ENCODE measurements around the gene MTR.
"Not testable (repeated sequence)": the region's sequence is repeated elsewhere in the genome, so short reads cannot be mapped to it uniquely, and the experiment has no call there.

Gene MTR

GRCh38 chr1:236868625-236869467, 73.8 kb downstream of the MTR start:
- DNase-seq: peak; percentile 48

GRCh38 chr1:236869911-236870310, 74.8 kb downstream of the MTR start:
- DNase-seq: no peak

GRCh38 chr1:236870721-236871120, 75.6 kb downstream of the MTR start:
- no peak for DNase-seq

DNA sequence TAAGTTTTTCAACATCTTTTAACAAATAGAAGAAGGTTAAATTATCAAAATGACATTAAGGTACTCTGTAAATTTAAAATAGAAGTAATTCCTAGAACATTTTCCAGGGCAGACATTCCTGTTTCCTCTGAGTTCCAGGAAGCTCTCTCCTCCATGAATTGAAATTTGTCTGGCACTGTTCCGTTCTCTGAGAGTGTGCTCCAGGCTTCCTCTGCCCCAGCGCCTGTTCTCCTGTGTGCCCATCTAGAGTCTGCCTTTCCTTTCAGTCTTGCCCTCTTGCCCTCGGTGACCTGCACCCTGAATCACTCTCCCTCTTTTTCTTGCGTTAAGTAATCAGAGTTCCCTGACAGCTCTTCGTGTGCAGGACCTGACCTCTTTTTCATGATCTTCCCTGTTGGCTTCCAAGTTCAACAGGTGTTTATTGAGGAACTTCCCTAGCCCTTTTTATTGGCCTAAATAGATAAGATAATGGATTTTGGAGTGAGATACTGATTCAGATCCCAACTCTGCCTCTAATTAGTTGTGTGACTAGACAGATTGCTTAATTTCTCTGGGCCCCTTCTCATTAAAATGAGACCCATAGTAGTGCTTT, 77.1 kb downstream of the MTR start:
- DNase-seq: no peak

DNA sequence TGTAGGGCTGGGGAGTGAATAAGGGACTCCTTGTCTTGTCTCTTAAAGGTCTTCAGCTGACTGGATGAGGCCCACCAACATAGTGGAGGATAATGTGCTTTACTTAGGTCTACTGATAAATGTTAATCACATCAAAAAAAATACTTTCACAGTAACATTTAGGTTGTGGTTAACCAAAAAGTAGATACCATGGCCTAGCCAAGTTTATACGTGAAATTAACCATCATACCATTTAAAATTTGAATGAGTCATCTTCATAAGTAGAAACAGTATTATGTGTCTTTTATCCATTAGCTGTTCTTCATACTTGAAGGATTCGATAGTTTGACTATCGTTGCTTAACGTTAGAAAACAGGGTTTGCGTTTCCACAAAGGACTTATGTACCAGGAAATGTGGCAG, 80.9 kb downstream of the MTR start:
- DNase-seq: no peak

- no peak for DNase-seq
These were observed 82.6 kb downstream of the MTR start for GRCh38 chr1:236877661-236878060.

DNA sequence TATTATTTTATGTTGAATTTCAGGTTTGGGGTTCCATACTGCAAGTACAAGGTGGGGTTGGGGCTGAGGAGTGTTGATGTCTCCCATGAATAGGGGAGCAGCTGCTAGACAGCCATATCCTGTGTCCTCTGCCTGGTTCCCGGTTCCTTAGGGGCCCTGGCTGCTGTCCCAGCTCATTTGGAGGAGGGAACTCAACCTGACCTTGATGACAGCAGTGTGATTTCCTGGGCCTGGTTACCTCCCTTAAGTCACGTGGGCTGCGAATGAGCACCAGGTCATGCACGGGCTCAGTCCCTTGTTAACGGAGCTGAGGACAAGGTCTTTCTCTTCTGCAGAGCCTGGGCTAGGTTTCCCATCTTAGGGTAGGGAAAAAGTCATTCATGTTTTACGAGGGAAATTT, 85.1 kb downstream of the MTR start:
- no peak for DNase-seq

DNA sequence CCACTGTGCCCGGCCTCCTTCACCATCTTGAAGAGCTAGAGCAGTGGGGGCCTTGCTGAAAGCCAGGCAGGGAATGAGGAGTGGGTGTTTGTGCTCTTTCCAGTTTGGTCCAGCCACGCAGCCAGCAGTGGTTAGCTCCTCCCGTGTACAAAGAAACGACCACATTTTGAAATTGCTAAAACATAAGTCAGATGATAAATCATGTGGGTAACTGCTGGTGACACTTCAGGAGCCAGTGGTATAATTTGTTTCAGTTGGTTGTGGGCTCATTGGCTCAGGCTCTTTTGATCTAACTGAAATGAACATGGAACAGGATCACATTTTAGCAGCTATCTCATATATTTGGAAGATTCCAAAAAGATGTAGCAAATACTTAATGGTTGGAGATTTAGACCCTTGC, 87.6 kb downstream of the MTR start:
- no peak for DNase-seq

GRCh38 chr1:236886199-236886598, 91.1 kb downstream of the MTR start:
- DNase-seq: no peak

DNA sequence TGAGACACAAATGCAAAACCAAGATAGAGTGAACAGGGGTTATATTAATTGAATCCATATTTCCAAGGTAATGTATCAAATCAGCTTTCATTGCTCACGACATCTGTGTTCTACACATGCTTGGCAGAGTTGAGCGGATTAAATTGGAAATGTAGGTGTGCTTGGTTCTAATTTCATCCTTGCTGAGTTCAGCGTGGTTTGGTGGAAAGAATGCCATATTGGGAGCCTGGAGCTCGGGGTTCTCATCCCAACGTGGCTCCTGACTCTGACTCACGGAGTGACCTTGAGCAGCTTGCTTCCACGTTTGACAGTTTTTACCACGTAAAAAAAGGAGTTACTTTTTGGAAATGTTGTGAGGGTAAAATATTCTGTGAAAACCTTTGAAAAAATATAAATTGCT, 92.0 kb downstream of the MTR start:
- no peak for DNase-seq

DNA sequence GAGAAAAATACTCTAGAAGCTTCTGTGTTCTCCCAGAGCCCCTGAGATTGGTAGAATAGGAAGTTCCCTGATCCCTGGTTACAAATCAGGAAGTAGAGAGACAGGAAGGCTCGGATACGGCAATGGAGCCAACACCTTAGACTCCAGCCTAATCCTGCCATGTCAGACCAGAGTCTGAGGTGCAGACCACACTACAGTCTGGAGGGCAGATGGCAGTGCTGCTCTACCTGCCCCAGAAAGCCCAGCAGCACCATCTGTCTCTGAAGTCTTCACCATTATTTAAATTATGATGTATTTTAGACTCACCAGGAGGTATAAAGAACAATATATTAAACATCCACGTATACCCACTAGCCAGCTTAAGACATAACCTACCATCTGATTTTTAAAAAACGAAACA, 93.0 kb downstream of the MTR start:
- no peak for DNase-seq

DNA sequence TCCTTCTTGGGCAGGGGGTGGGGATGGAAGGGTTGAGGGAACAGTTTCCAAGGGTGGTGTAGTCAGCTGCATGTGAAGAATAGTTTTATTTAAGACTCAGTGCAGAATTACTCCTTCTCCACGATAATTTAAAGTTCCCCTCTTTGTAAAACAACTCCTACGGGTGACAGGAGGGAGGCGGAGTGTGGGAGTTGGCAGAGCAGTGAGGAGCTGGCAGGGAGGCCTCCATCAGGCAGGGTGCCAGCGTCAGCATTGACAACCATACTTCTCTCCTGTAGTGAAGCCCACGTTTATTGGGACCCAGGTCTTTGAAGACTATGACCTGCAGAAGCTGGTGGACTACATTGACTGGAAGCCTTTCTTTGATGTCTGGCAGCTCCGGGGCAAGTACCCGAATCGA, 93.8 kb downstream of the MTR start:
- DNase-seq: no peak

DNA sequence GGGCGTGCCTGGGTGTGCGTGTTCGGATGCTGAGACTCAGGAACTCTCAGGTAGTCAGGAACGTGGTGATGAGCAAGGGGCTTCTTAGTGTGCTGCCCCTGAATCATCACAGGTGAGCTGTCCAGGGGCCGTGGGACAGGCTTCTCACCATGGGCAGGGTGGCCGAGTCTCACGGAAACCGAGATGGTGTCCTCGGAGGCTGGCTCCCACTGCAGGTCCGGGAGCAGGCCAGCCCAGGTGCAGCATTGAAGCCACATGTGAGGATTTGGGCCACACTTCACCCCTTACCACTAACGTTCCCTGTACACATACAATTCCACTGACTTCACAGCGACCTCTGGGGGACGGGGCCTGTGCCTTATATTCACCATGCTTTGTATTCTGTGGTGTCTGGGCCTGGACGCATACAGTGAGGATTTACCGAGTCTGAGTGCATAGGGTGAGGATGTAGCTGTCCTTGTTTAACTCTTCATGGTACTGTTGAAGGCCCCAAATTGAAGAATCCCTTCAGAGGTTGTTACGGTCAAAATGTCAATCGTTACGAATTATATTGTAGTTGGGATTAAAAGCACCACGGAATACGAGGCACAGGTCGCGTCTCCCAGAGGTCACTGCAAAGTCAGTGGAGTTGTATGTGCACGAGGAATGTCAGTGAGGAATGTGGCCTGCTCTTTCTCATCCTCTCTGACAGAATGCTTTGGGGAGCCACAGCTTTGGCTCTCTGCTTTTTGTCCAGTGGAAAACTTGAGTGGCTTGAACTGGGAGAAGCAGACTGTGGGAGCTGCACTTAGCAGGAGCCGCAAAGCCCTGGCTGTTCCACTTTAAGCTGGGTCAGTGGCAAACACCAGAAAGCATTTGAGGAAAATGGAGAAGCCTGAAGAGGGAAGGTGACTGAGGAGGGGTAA, 95.3 kb downstream of the MTR start:
- no peak for DNase-seq

DNA sequence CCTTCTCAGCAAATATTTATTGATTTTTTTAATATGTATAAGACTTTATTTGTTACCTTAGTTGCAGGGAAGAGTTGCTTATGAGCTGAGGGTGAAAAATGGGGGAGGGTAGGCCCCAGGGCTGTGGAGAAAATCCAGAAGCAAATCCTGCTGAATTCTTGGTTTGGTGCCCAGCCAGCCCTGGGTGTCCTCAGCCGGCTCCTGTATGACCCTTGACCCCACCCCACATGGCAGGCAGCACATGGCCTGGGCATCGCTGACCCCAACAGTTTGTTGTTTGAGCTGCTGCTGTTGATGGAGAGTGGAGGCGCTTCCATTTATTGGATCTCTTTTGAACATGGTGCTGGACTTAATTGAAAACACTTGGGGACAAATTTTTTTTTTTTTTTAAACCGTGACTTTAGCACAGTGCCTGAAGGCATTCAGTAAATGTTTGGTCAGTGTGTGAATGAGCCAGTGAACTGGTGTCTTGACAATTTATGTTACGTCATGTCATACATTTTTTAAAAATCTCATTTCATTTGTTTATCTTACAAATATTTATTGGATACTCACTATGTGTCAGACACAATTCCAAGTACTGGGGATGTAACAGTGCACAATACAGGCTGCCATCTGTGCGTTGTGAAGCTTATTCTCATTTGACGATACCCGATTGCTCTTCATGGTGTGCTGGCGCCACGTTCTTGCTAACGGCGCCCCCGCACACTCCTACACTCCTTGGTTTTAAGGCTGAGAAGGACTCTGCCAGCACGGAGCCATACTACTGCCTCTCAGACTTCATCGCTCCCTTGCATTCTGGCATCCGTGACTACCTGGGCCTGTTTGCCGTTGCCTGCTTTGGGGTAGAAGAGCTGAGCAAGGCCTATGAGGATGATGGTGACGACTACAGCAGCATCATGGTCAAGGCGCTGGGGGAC, 98.8 kb downstream of the MTR start:
- DNase-seq: no peak

GRCh38 chr1:236895665-236896387, 100.7 kb downstream of the MTR start:
- DNase-seq: no peak

GRCh38 chr1:236896716-236897115, 101.6 kb downstream of the MTR start:
- no peak for DNase-seq

DNA sequence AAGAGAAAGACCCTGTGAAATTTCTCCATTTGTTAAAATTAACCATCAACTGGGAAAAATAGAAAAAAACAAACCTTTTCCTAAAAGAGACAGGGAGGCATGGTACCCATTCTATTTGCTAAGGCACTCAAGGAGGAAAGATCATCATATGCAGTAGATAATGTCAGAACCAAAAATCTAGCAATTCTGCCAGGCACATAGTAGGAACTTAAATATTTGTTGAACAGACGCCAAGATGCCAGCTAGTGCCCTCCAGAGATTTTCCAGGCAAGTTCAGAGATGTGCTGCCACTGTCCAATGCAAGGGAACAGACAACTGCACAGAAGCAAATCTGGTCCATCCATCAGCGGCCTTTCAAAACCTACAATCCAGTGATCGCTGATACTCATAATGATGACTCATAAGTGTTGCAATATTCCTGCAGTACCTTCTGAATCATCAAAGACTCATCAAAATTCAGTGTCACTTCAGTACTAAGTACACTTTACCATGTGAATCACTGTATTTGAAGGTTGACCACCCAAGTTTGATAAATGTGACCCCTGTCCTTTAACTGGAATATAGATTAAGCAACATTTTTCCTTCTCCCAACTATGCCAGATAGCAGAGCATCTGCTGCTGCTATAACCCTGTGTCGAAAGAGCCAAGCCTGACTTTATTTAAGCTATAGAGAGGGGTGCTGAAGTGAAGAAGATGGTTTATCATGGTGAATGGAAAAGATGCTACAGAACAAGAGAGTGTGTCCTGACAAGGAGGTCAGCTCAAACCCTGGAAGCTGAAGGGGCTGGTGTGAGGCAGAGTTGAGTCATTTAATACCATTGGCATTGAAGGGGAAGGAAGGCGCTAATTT, 110.0 kb downstream of the MTR start:
- no peak for DNase-seq

- DNase-seq: no peak
These were observed 112.1 kb downstream of the MTR start for GRCh38 chr1:236907205-236907604.

GRCh38 chr1:236908669-236909068, 113.6 kb downstream of the MTR start:
- DNase-seq: no peak

- not testable (repeated sequence) for DNase-seq
These were observed 116.0 kb downstream of the MTR start for GRCh38 chr1:236911047-236911446.

Measured in activated CD4-positive, alpha-beta T cell treated with anti-CD3 and anti-CD28 coated beads for 48 hours (primary cell).